GM13976 (cell line): ENCODE data around the gene LRRC8E.

Experiments
- DNase-seq: peaks from one replicate; pipeline ENCODE4 v3.0.0; 2012; ENCODE audit warnings: low spot score
- CTCF ChIP-seq: IDR thresholded peaks from 2 replicates; pipeline ENCODE4 v1.5.1; 2012; ENCODE audit warnings: borderline replicate concordance, mild to moderate bottlenecking; ENCODE audit not compliant: insufficient read depth; ENCODE audit errors: extremely low read depth, missing control alignments, control extremely low read depth
- in situ Hi-C: fragments of 300-500 bp; cut with MboI; formaldehyde crosslinking; loops from one replicate; pipeline ENCODE4 v1.12.0; 2022; ENCODE audit warnings: low sequenced_read_pairs, mixed read lengths, inconsistent platforms; ENCODE audit not compliant: unreplicated experiment

The LRRC8E gene

GRCh38 chr19:7872306-7873204, 15.8 kb upstream of the LRRC8E start:
- in situ Hi-C loops, result no loop called here
- no peak for DNase-seq
- no peak for TF ChIP-seq CTCF

- in situ Hi-C loops, result no loop called here
Measured at GRCh38 chr19:7873304-7874075, 14.8 kb upstream of the LRRC8E start.

GRCh38 chr19:7874076-7874896, 14.0 kb upstream of the LRRC8E start, which contains the start of gene PRR36:
PRR36 (minus strand) TSS chr19:7874390; CDS start chr19:7873689, 701 bp downstream.
- DNase-seq, result no peak
- no peak for TF ChIP-seq CTCF
- in situ Hi-C loops, result no loop called here

More at GRCh38 chr19:7873304-7874075, 14.8 kb upstream of the LRRC8E start:
- TF ChIP-seq CTCF, result no peak
- DNase-seq, result no peak

- no peak for DNase-seq
- no peak for TF ChIP-seq CTCF
- in situ Hi-C loops, result no loop called here
Measured at GRCh38 chr19:7874897-7875273, 13.4 kb upstream of the LRRC8E start.

- in situ Hi-C loops, result no loop called here
- TF ChIP-seq CTCF, result no peak
- no peak for DNase-seq
Measured at GRCh38 chr19:7877249-7877836, 11.0 kb upstream of the LRRC8E start.
